H1 (cell line): ENCODE data around the gene CEP350. TPM values are rescaled to one million over a fixed set of nuclear protein-coding genes. Genes with fewer than 3 reads are reported as not detected.

Experiments
- CTCF ChIA-PET: fragments of 300-600 bp; sonication (Branson Sonifier 250); formaldehyde crosslinking; loops from one replicate; lab custom pipeline; 2021; ENCODE audit not compliant: partially characterized antibody; lab: Charles Lee
- POLR2A ChIA-PET: fragments of 300-600 bp; sonication (Branson Sonifier 250); formaldehyde crosslinking; loops from one replicate; lab custom pipeline; 2021; ENCODE audit warnings: inconsistent platforms; ENCODE audit not compliant: partially characterized antibody; lab: Charles Lee
- DNase-seq, 2 experiments: peaks; one replicate each; pipeline versions ENCODE4 v3.0.0 to v3.0.0-alpha.2; 2010 to 2022; ENCODE audit warnings: low spot score in 2 of 2, low read depth in 1 of 2, mixed read lengths in 1 of 2
- FAIRE-seq: peaks from 2 replicates; lab custom pipeline; 2011; peaks lifted over from hg19 to GRCh38; lab: Jason Lieb, UNC
- H2AFZ ChIP-seq: 2 replicates; pipeline ENCODE4 v1.8.1; 2012; ENCODE audit warnings: low read length, inconsistent platforms
- H2AK5ac ChIP-seq: 2 replicates; pipeline ENCODE4 v1.6.1; 2013; ENCODE audit warnings: low read depth, low read length
- H2BK120ac ChIP-seq: replicated peaks from 2 replicates; pipeline ENCODE3; 2013; ENCODE audit warnings: low read depth, low read length, inconsistent platforms
- H2BK12ac ChIP-seq: 2 replicates; pipeline ENCODE4 v1.6.1; 2013; ENCODE audit warnings: low read depth, low read length
- H2BK15ac ChIP-seq: 2 replicates; pipeline ENCODE4 v1.6.1; 2013; ENCODE audit warnings: low read length
- H2BK20ac ChIP-seq: 2 replicates; pipeline ENCODE4 v1.6.1; 2013; ENCODE audit warnings: low read length
- H2BK5ac ChIP-seq: 2 replicates; pipeline ENCODE4 v1.6.1; 2013; ENCODE audit warnings: low read depth, low read length
- H3K14ac ChIP-seq: 2 replicates; pipeline ENCODE4 v1.6.1; 2013; ENCODE audit warnings: inconsistent platforms; ENCODE audit not compliant: insufficient read length
- H3K18ac ChIP-seq: 2 replicates; pipeline ENCODE4 v1.6.1; 2013; ENCODE audit warnings: low read length; ENCODE audit errors: extremely low read depth
- H3K23ac ChIP-seq: 2 replicates; pipeline ENCODE4 v1.6.1; 2013; ENCODE audit warnings: inconsistent platforms; ENCODE audit not compliant: insufficient read length
- H3K23me2 ChIP-seq: 2 replicates; pipeline ENCODE4 v1.6.1; 2013; ENCODE audit warnings: low read depth, low read length
- H3K27ac ChIP-seq: 2 replicates; pipeline ENCODE4 v1.6.1; 2011; ENCODE audit warnings: low read depth, low read length, inconsistent platforms
- H3K27me3 ChIP-seq, 4 experiments: replicated peaks in 1 of 4; 1 replicate in 1 of 4; 2 replicates in 3 of 4; pipeline versions ENCODE4 v1.6.1 to v1.8.1; 2011 to 2013; ENCODE audit warnings: low read length in 3 of 4, mild to moderate bottlenecking in 3 of 4, inconsistent platforms in 2 of 4, mixed read lengths in 2 of 4, moderate library complexity in 1 of 4; ENCODE audit not compliant: control insufficient read depth in 3 of 4, insufficient read depth in 3 of 4; ENCODE audit errors: extremely low read depth in 1 of 4
- H3K36me3 ChIP-seq, 4 experiments: 2 replicates each; pipeline versions ENCODE4 v1.6.1 to v1.8.1; 2011 to 2013; ENCODE audit warnings: mild to moderate bottlenecking in 4 of 4, low read length in 3 of 4, moderate library complexity in 2 of 4, control low read depth in 1 of 4, inconsistent platforms in 1 of 4; ENCODE audit not compliant: insufficient read depth in 4 of 4, control insufficient read depth in 2 of 4
- H3K4ac ChIP-seq: replicated peaks from 2 replicates; pipeline ENCODE3; 2013; ENCODE audit warnings: low read length, low read depth, mixed read lengths, inconsistent platforms; ENCODE audit not compliant: insufficient read length
- H3K4me1 ChIP-seq, 4 experiments: replicated peaks in 1 of 4; 1 replicate in 1 of 4; 2 replicates in 3 of 4; pipeline versions ENCODE4 v1.6.1 to v1.8.1; 2011 to 2013; ENCODE audit warnings: low read length in 3 of 4, inconsistent platforms in 2 of 4, mixed read lengths in 1 of 4; ENCODE audit not compliant: insufficient read depth in 4 of 4, control insufficient read depth in 3 of 4
- H3K4me2 ChIP-seq, 2 experiments: 2 replicates each; pipeline versions ENCODE4 v1.6.1 to v1.8.1; 2011 to 2013; ENCODE audit warnings: low read depth in 2 of 2, low read length in 2 of 2, control low read depth in 1 of 2, inconsistent platforms in 1 of 2, mild to moderate bottlenecking in 1 of 2; ENCODE audit not compliant: insufficient read depth in 1 of 2
- H3K4me3 ChIP-seq, 4 experiments: fragments of 200-600, 300-600 bp in 1 of 4; sonication (generic), shearing (Covaris generic), sonication (Bioruptor Twin) in 1 of 4; 2 replicates each; pipeline versions ENCODE4 v1.5.1 to v1.8.1; 2011 to 2016; ENCODE audit warnings: low read length in 4 of 4, low read depth in 3 of 4, control low read depth in 2 of 4, inconsistent platforms in 2 of 4, mild to moderate bottlenecking in 2 of 4, mixed read lengths in 1 of 4, moderate library complexity in 1 of 4; ENCODE audit not compliant: insufficient read depth in 2 of 4; ENCODE audit errors: extremely low read depth in 1 of 4
- H3K56ac ChIP-seq: replicated peaks from 2 replicates; pipeline ENCODE3; 2013; ENCODE audit warnings: low read depth, mild to moderate bottlenecking, mixed read lengths, low read length, inconsistent platforms; ENCODE audit not compliant: insufficient read length
- H3K79me1 ChIP-seq: 2 replicates; pipeline ENCODE4 v1.6.1; 2013; ENCODE audit warnings: low read depth, low read length, control low read depth
- H3K79me2 ChIP-seq, 2 experiments: 2 replicates each; pipeline versions ENCODE4 v1.6.1 to v1.8.1; 2012 to 2013; ENCODE audit warnings: low read length in 2 of 2, mild to moderate bottlenecking in 2 of 2, inconsistent platforms in 1 of 2; ENCODE audit not compliant: insufficient read depth in 2 of 2, control insufficient read depth in 1 of 2
- H3K9ac ChIP-seq, 4 experiments: replicated peaks in 1 of 4; 1 replicate in 1 of 4; 2 replicates in 3 of 4; pipeline versions ENCODE4 v1.6.1 to v1.8.1; 2011 to 2013; ENCODE audit warnings: low read depth in 3 of 4, low read length in 3 of 4, control low read depth in 2 of 4, mild to moderate bottlenecking in 2 of 4, moderate library complexity in 2 of 4, inconsistent platforms in 1 of 4; ENCODE audit errors: extremely low read depth in 1 of 4
- H3K9me3 ChIP-seq, 2 experiments: 2 replicates each; pipeline versions ENCODE4 v1.6.1 to v1.8.1; 2012 to 2013; ENCODE audit warnings: mild to moderate bottlenecking in 2 of 2, moderate library complexity in 2 of 2, control low read depth in 1 of 2, inconsistent platforms in 1 of 2, low read depth in 1 of 2, low read length in 1 of 2, mixed read lengths in 1 of 2; ENCODE audit not compliant: insufficient read depth in 2 of 2
- H4K20me1 ChIP-seq, 2 experiments: replicated peaks in 1 of 2; 2 replicates each; pipeline versions ENCODE3 to v1.8.1; 2011 to 2013; ENCODE audit warnings: inconsistent platforms in 2 of 2, low read length in 2 of 2, mild to moderate bottlenecking in 1 of 2; ENCODE audit not compliant: insufficient read depth in 2 of 2, control insufficient read depth in 1 of 2
- H4K5ac ChIP-seq: 2 replicates; pipeline ENCODE4 v1.6.1; 2013; ENCODE audit warnings: low read length, low read depth, mixed read lengths, inconsistent platforms; ENCODE audit not compliant: insufficient read length
- H4K8ac ChIP-seq: 2 replicates; pipeline ENCODE4 v1.8.0; 2013; ENCODE audit warnings: mild to moderate bottlenecking, moderate library complexity, low read length, inconsistent platforms; ENCODE audit not compliant: insufficient read depth; ENCODE audit errors: extremely low read depth
- H4K91ac ChIP-seq: replicated peaks from 2 replicates; pipeline ENCODE3; 2013; ENCODE audit warnings: low read length, mixed read lengths, inconsistent platforms; ENCODE audit not compliant: insufficient read length
- CEBPB ChIP-seq: IDR thresholded peaks from 2 replicates; pipeline ENCODE4 v1.6.1; 2012; ENCODE audit warnings: low read depth, low read length
- SAP30 ChIP-seq: fragments of 300-600 bp; sonication (generic); IDR thresholded peaks from 2 replicates; pipeline ENCODE4 v1.7.1; 2012; ENCODE audit warnings: low read length, moderate library complexity, mild to moderate bottlenecking, inconsistent platforms; ENCODE audit not compliant: insufficient read depth, insufficient replicate concordance
- WGBS, 2 experiments: shearing (Covaris generic) in 1 of 2; methylation state at CpG; one replicate each; pipeline versions ENCODE4 v1.1.6 to v1.1.7; 2013 to 2015; ENCODE audit warnings: low lambda C conversion rate in 2 of 2, mixed read lengths in 2 of 2, inconsistent platforms in 1 of 2, low coverage in 1 of 2, missing lambda C conversion rate in 1 of 2; ENCODE audit not compliant: insufficient replicate concordance in 2 of 2, insufficient coverage in 1 of 2, insufficient read length in 1 of 2; ENCODE audit errors: extremely low coverage in 1 of 2, missing lambda C conversion rate in 1 of 2; 5-methylcytosine and 5-hydroxymethylcytosine counted together
- polyA plus RNA-seq, 7 experiments: library from polyadenylated mRNA; depleted of rRNA in 3 of 7; stranded (reverse) in 5 of 7; unstranded in 2 of 7; fragments of >200 nt in 5 of 7; fragments of 200-250 nt in 2 of 7; gene quantifications; 1 replicate in 5 of 7; 2 replicates in 1 of 7; 4 replicates in 1 of 7; pipeline versions ENCODE4 v1.2.1 to v1.2.3, GENCODE V29; 2011 to 2013; ENCODE audit warnings: missing spikeins in 2 of 7, mixed read lengths in 2 of 7
- total RNA-seq: library from RNA; stranded (reverse); fragmentation: NEBNext Ultra II Directional; extraction: Animal tissue kit (Norgen Biotek cat#: 25700); gene quantifications from 2 replicates; pipeline ENCODE4 v1.2.1, GENCODE V29; 2021

CEP350 gene
- total and polyA plus RNA-seq, 2 of the 8 experiments (the other 6 are each of a cell fraction or from before 2014, with no cell fraction given) = 5.6 to 39.4 TPM

- Histone ChIP-seq H2AK5ac (no peak overlapping the region), H4K5ac (no peak overlapping the region), H3K36me3 (no peaks in the 10 kb centered on the region), H3K23me2 (peaks cover 4% of the 10 kb centered on the region), H3K4ac (no peak overlapping the region), H3K9ac (no peak overlapping the region), H3K56ac (no peak overlapping the region), H2BK12ac (no peak overlapping the region), H4K20me1 (peaks cover 13 to 15% of the 10 kb centered on the region in 2 experiments), H2BK5ac (no peak overlapping the region), H3K4me1 (peaks cover 3 to 13% (median 7%) of the 10 kb centered on the region in 4 experiments; a peak in 6 of 7 replicates), H2BK120ac (no peak overlapping the region), H2AFZ (no peak overlapping the region), H3K79me1 (peaks cover 20% of the 10 kb centered on the region), H3K27ac (no peak overlapping the region), H3K4me2 (peak overlapping the region; percentile 1 to 43; a peak in 2 of 4 replicates), H3K18ac (no peak overlapping the region), H2BK15ac (no peak overlapping the region), H3K23ac (no peak overlapping the region), H4K8ac (no peak overlapping the region), H3K27me3 (peaks cover 0 to 3% (median 0%) of the 10 kb centered on the region in 4 experiments; a peak in 3 of 7 replicates), H2BK20ac (no peak overlapping the region), H4K91ac (no peak overlapping the region), H3K79me2 (peaks cover 5 to 67% of the 10 kb centered on the region in 2 experiments; a peak in 3 of 4 replicates), H3K9me3 (no peaks in the 10 kb centered on the region), H3K4me3 (no peak overlapping the region), H3K14ac (no peak overlapping the region)
- DNase-seq = peak in 1 of 2 experiments; percentile 2
- no peak for FAIRE-seq
- TF ChIP-seq SAP30 (no peak), CEBPB (peak; percentile 60; the same call in 1 of the 2 replicates)
- 82% methylated on average over 1 of the region's 1 CpG; no CpG with 5 or more reads in 1 of the 2 experiments for WGBS, 2 experiments
- ChIA-PET CTCF (no interaction called here), POLR2A (no interaction called here)
These were observed 205.7 kb downstream of the CEP350 start for GRCh38 chr1:180160357-180160756.
